Thoracic aorta (tissue), 2 donors: ENCODE measurements around the gene ZNF85. TPM values are rescaled to one million over a fixed set of nuclear protein-coding genes. Genes with fewer than 3 reads are reported as not detected.
A peak's percentile ranks its signal among the peaks of the same experiment; 100 is the strongest.
"Not testable (repeated sequence)": the region's sequence is repeated elsewhere in the genome, so short reads cannot be mapped to it uniquely, and the experiment has no call there.

ENCODE experiments used
- ATAC-seq: fragments of 150-250 bp; one replicate; pipeline ENCODE4 v1.8.0; 2017; ENCODE audit warnings: low read depth; ENCODE audit not compliant: insufficient number of reproducible peaks, low FRiP score
- DNase-seq: peaks from one replicate; pipeline ENCODE4 v3.0.0-alpha.2; 2020; ENCODE audit warnings: low spot score
- H3K27ac ChIP-seq, 2 donors: fragments of 200-600 bp; sonication (generic); 1 replicate in 1 of 2; 2 replicates in 1 of 2; pipeline ENCODE4 v1.5.1; 2016; ENCODE audit warnings: mild to moderate bottlenecking in 2 of 2, moderate library complexity in 2 of 2
- H3K27me3 ChIP-seq: fragments of 200-600 bp; sonication (generic); replicated peaks from 2 replicates; pipeline ENCODE4 v1.6.0; 2016; ENCODE audit warnings: mild to moderate bottlenecking; ENCODE audit not compliant: insufficient read depth
- H3K36me3 ChIP-seq: fragments of 200-600 bp; sonication (generic); one replicate; pipeline ENCODE4 v1.5.1; 2016
- H3K4me1 ChIP-seq, 2 donors: fragments of 200-600 bp; sonication (generic); 1 replicate in 1 of 2; 2 replicates in 1 of 2; pipeline versions ENCODE4 v1.5.1 to v1.6.0; 2016; ENCODE audit warnings: low read depth in 2 of 2, mild to moderate bottlenecking in 1 of 2; ENCODE audit not compliant: control insufficient read depth in 1 of 2
- H3K4me3 ChIP-seq: fragments of 200-600 bp; sonication (generic); 2 replicates; pipeline ENCODE4 v1.5.1; 2016; ENCODE audit warnings: mild to moderate bottlenecking
- H3K9me3 ChIP-seq: fragments of 200-600 bp; sonication (generic); 2 replicates; pipeline ENCODE4 v1.5.1; 2016
- CTCF ChIP-seq: fragments of 200-600 bp; sonication (generic); IDR thresholded peaks from one replicate; pipeline ENCODE4 v1.5.1; 2019; ENCODE audit warnings: antibody characterized with exemption
- total RNA-seq, 2 donors: library from RNA; depleted of rRNA; stranded (reverse); fragments of >200 nt; gene quantifications; one replicate each; pipeline versions ENCODE4 v1.1.0 to v1.2.3, GENCODE V29; 2016

The ZNF85 gene
- total RNA-seq, 2 donors from 2014 or later, result 3.0 to 10.2 TPM

- ATAC-seq (no peak), DNase-seq (no peak)
- no peaks in the 10 kb centered on the region for H3K9me3 ChIP-seq
- TF ChIP-seq CTCF, result no peak
- H3K36me3 ChIP-seq, result no peaks in the 10 kb centered on the region
- H3K27ac ChIP-seq, result no peak overlapping the region
- no peaks in the 10 kb centered on the region for H3K27me3 ChIP-seq
- no peaks in the 10 kb centered on the region for H3K4me1 ChIP-seq
- H3K4me3 ChIP-seq, result no peak overlapping the region
Observed at GRCh38 chr19:20969898-20970297, 46.8 kb downstream of the ZNF85 start.

- H3K4me1 ChIP-seq, ATAC-seq, H3K4me3 ChIP-seq, H3K36me3 ChIP-seq, DNase-seq, H3K27ac ChIP-seq, H3K27me3 ChIP-seq, H3K9me3 ChIP-seq: not testable (repeated sequence)
Observed at GRCh38 chr19:20992788-20993187, 69.7 kb downstream of the ZNF85 start.

- TF ChIP-seq CTCF, result no peak
- Histone ChIP-seq H3K27me3 (no peaks in the 10 kb centered on the region), H3K9me3 (no peaks in the 10 kb centered on the region), H3K4me1 (peaks cover 0 to 6% of the 10 kb centered on the region in 2 donors), H3K4me3 (peak overlapping the region; percentile 65), H3K27ac (no peak overlapping the region), H3K36me3 (no peaks in the 10 kb centered on the region)
- ATAC-seq, result peak; percentile 89
- peak; percentile 40 for DNase-seq
Observed at GRCh38 chr19:20999731-21000352, 76.8 kb downstream of the ZNF85 start.

Other genes starting within 250 kb of the ZNF85 start
- 1 to 10 TPM in 1 of 2 donors, under 1 TPM in 1; 0.41 to 5.7 TPM for gene ZNF66, start 146.9 kb upstream of the ZNF85 start, total RNA-seq
- gene ZNF430, start 97.4 kb downstream of the ZNF85 start, total RNA-seq, result 10 to 100 TPM; 11.9 to 19.3 TPM
- 10 to 100 TPM in 1 of 2 donors, 1 to 10 TPM in 1; 2.6 to 15.2 TPM for gene ZNF714, start 159.0 kb downstream of the ZNF85 start, total RNA-seq
- 10 to 100 TPM in 1 of 2 donors, 1 to 10 TPM in 1; 3.9 to 15.9 TPM for gene ZNF431, start 218.8 kb downstream of the ZNF85 start, total RNA-seq